SK-N-SH (cell line): ENCODE results near the gene TRIM71. TPM values are rescaled to one million over a fixed set of nuclear protein-coding genes. Genes with fewer than 3 reads are reported as not detected.
"Not testable (repeated sequence)": the region's sequence is repeated elsewhere in the genome, so short reads cannot be mapped to it uniquely, and the experiment has no call there.

ENCODE experiments used
- CTCF ChIA-PET: fragments of 300-600, 350-600 bp; formaldehyde crosslinking; extraction: SDS; loops from one replicate; lab custom pipeline; 2021; lab: Yijun Ruan, JAX
- POLR2A ChIA-PET: fragments of 350-600 bp; sonication (Branson Sonifier 250); formaldehyde crosslinking; extraction: SDS; loops from one replicate; lab custom pipeline; 2020; ENCODE audit warnings: antibody characterized with exemption, inconsistent platforms; lab: Yijun Ruan, JAX
- DNase-seq: peaks from one replicate; pipeline ENCODE4 v3.0.0; 2012
- H2AFZ ChIP-seq: fragments of 200-600 bp; sonication (generic); 2 replicates; pipeline ENCODE4 v1.8.1; 2016; ENCODE audit warnings: antibody characterized with exemption, mild to moderate bottlenecking, low read depth
- H3F3A ChIP-seq: fragments of 200-600 bp; sonication (generic); replicated peaks from 2 replicates; pipeline ENCODE3; 2016; ENCODE audit warnings: antibody characterized with exemption, mild to moderate bottlenecking; ENCODE audit not compliant: insufficient read depth
- H3K27ac ChIP-seq, 2 experiments: fragments of 200-500 bp in 1 of 2; fragments of 200-600 bp in 1 of 2; sonication (Bioruptor generic) in 1 of 2; sonication (generic), shearing (Covaris generic) in 1 of 2; 2 replicates each; pipeline versions ENCODE4 v1.5.1 to v1.6.1; 2014 to 2016; ENCODE audit warnings: low read depth in 2 of 2, inconsistent platforms in 1 of 2, low read length in 1 of 2, mild to moderate bottlenecking in 1 of 2, mixed read lengths in 1 of 2
- H3K27me3 ChIP-seq: fragments of 200-600 bp; sonication (generic), shearing (Covaris generic); 2 replicates; pipeline ENCODE4 v1.6.1; 2016; ENCODE audit warnings: mixed run types; ENCODE audit not compliant: insufficient read depth
- H3K36me3 ChIP-seq, 2 experiments: fragments of 200-500 bp in 1 of 2; fragments of 200-600 bp in 1 of 2; sonication (Bioruptor generic) in 1 of 2; sonication (generic) in 1 of 2; replicated peaks in 1 of 2; 2 replicates each; pipeline versions ENCODE3 to v1.5.1; 2014 to 2016; ENCODE audit warnings: low read length in 1 of 2, mild to moderate bottlenecking in 1 of 2; ENCODE audit not compliant: insufficient read depth in 2 of 2, control insufficient read depth in 1 of 2
- H3K4me1 ChIP-seq, 2 experiments: fragments of 200-500 bp in 1 of 2; fragments of 200-600 bp in 1 of 2; sonication (Bioruptor generic) in 1 of 2; sonication (generic), shearing (Covaris generic) in 1 of 2; 2 replicates each; pipeline versions ENCODE4 v1.5.1 to v1.6.1; 2014 to 2016; ENCODE audit warnings: low read depth in 1 of 2, low read length in 1 of 2, mixed run types in 1 of 2; ENCODE audit not compliant: insufficient read depth in 2 of 2, control insufficient read depth in 1 of 2
- H3K4me2 ChIP-seq: fragments of 200-600 bp; sonication (generic), shearing (Covaris generic); 2 replicates; pipeline ENCODE4 v1.6.1; 2017; ENCODE audit warnings: mixed run types
- H3K4me3 ChIP-seq, 2 experiments: fragments of 200-500 bp in 1 of 2; fragments of 200-600 bp in 1 of 2; sonication (Bioruptor generic) in 1 of 2; sonication (generic), shearing (Covaris generic) in 1 of 2; 2 replicates each; pipeline versions ENCODE4 v1.5.1 to v1.8.1; 2014 to 2016; ENCODE audit warnings: low read depth in 2 of 2, inconsistent platforms in 1 of 2, low read length in 1 of 2, mild to moderate bottlenecking in 1 of 2, mixed read lengths in 1 of 2, moderate library complexity in 1 of 2
- H3K79me2 ChIP-seq: fragments of 200-600 bp; sonication (generic); 2 replicates; pipeline ENCODE4 v1.8.1; 2017; ENCODE audit warnings: mild to moderate bottlenecking; ENCODE audit not compliant: insufficient read depth
- H3K9ac ChIP-seq: fragments of 200-600 bp; sonication (generic); 2 replicates; pipeline ENCODE4 v1.6.1; 2017; ENCODE audit warnings: mixed run types
- H3K9me2 ChIP-seq: fragments of 200-600 bp; sonication (generic); 2 replicates; pipeline ENCODE4 v1.6.1; 2017; ENCODE audit warnings: mixed run types
- H3K9me3 ChIP-seq: fragments of 200-600 bp; sonication (generic); 2 replicates; pipeline ENCODE4 v1.6.1; 2017; ENCODE audit warnings: mixed run types, mild to moderate bottlenecking, moderate library complexity
- H4K20me1 ChIP-seq: fragments of 200-600 bp; sonication (generic); 2 replicates; pipeline ENCODE4 v1.6.1; 2017; ENCODE audit warnings: mild to moderate bottlenecking, mixed run types; ENCODE audit not compliant: insufficient read depth
- CHD2 ChIP-seq: fragments of 150-350 bp; IDR thresholded peaks from 2 replicates; pipeline ENCODE4 v1.6.1; 2018; ENCODE audit warnings: low read length; ENCODE audit not compliant: partially characterized antibody
- EP300 ChIP-seq, 2 experiments: IDR thresholded peaks; 2 replicates each; pipeline versions ENCODE4 v1.4.0 to v1.6.1; 2012; ENCODE audit warnings: borderline replicate concordance in 1 of 2, low read depth in 1 of 2, low read length in 1 of 2
- MXI1 ChIP-seq: IDR thresholded peaks from 2 replicates; pipeline ENCODE4 v1.6.1; 2012; ENCODE audit warnings: mild to moderate bottlenecking, low read depth, low read length, improper control_type of control experiment
- NFIC ChIP-seq: IDR thresholded peaks from 2 replicates; pipeline ENCODE4 v1.4.0; 2012; ENCODE audit warnings: borderline replicate concordance
- RCOR1 ChIP-seq: fragments of 150-350 bp; IDR thresholded peaks from 2 replicates; pipeline ENCODE4 v1.6.1; 2017; ENCODE audit warnings: antibody characterized with exemption, low read length
- REST ChIP-seq: IDR thresholded peaks from 2 replicates; pipeline ENCODE4 v1.6.1; 2012; ENCODE audit warnings: mild to moderate bottlenecking, low read depth, low read length, moderate library complexity
- RFX5 ChIP-seq: IDR thresholded peaks from 2 replicates; pipeline ENCODE4 v1.6.1; 2012; ENCODE audit warnings: mild to moderate bottlenecking, improper control_type of control experiment, low read length
- WGBS: methylation state at CpG from one replicate; pipeline ENCODE4 v1.1.6; 2017; ENCODE audit warnings: low lambda C conversion rate; 5-methylcytosine and 5-hydroxymethylcytosine counted together
- polyA plus RNA-seq, 3 experiments: library from polyadenylated mRNA; depleted of rRNA; stranded (reverse); fragments of >200 nt; gene quantifications; 2 replicates each; pipeline ENCODE4 v1.2.3, GENCODE V29; 2012

Gene TRIM71
- polyA plus RNA-seq, 1 of the 3 experiments (the other 2 are of a cell fraction) = not detected

- TF ChIP-seq REST (no peak), RFX5 (no peak), RCOR1 (no peak), NFIC (no peak), CHD2 (no peak), MXI1 (no peak), EP300 (IDR thresholded peaks at IDR 0.05; ENCODE audit: borderline replicate concordance in 1 of 2, low read depth in 1 of 2, low read length in 1 of 2) (no peak)
Measured at GRCh38 chr3:32844914-32845313, 27.1 kb downstream of the TRIM71 start (continued).

DNA sequence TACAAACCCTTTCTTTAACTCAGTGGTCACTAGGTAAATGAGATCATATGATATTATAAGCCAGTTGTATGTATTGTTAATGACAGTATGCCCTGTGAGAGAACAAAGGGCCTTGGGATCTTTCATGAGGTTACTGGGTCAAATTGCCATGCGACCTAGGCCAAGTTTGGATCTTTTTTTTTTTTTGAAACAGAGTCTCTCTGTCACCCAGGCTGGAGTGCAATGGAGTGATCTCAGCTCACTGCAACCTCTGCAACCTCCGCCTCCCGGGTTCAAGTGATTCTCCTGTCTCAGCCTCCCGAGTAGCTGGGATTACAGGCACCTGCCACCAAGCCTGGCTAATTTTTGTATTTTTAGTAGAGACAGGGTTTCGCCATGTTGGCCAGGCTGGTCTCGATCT is 27.7 kb downstream of the TRIM71 start:
- CTCF ChIA-PET, H3K4me3 ChIP-seq, H3K4me2 ChIP-seq, DNase-seq, H3K79me2 ChIP-seq, H3K27me3 ChIP-seq, H2AFZ ChIP-seq, H3K27ac ChIP-seq, H4K20me1 ChIP-seq, H3K9me2 ChIP-seq, H3F3A ChIP-seq, H3K36me3 ChIP-seq, H3K9ac ChIP-seq, H3K9me3 ChIP-seq, POLR2A ChIA-PET: not testable (repeated sequence)
- WGBS = 80% methylated on average over 6 of the region's 6 CpGs
- peaks cover 0 to 11% of the 10 kb centered on the region in 2 experiments; a peak in 2 of 4 replicates for H3K4me1 ChIP-seq

DNA sequence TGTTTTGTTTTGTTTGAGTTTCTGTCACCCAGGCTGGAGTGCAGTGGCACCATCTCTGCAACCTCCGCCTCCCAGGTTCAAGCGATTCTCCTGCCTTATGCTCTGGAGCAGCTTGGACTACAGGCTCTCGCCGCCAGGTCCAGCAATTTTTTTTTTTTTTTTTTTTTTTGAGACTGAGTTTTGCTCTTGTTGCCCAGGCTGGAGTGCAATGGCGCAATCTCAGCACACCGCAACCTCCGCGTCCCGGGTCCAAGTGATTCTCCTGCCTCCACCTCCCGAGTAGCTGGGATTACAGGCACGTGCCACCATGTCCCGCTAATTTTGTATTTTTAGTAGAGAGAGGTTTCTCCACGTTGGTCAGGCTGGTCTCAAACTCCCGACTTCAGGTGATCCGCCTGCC is 29.2 kb downstream of the TRIM71 start:
- H3K36me3 ChIP-seq, CTCF ChIA-PET, H3K79me2 ChIP-seq, DNase-seq, H2AFZ ChIP-seq, H3K9ac ChIP-seq, H3K27ac ChIP-seq, H3K9me3 ChIP-seq, H3K4me2 ChIP-seq, H3K4me3 ChIP-seq, POLR2A ChIA-PET, H3K27me3 ChIP-seq, H3F3A ChIP-seq, H4K20me1 ChIP-seq, H3K9me2 ChIP-seq: not testable (repeated sequence)
- 86% methylated on average over 15 of the region's 15 CpGs for WGBS
- peaks cover 0 to 11% of the 10 kb centered on the region in 2 experiments; a peak in 2 of 4 replicates for H3K4me1 ChIP-seq
